Right ventricle myocardium inferior (tissue), 1 donor: ENCODE results near the gene NOL4L. TPM values are rescaled to one million over a fixed set of nuclear protein-coding genes. Genes with fewer than 3 reads are reported as not detected.

Source experiments
- ATAC-seq: fragments of 200-7000 bp; cut with Tn5 transposase; one replicate; pipeline ENCODE4 v1.9.1; 2020; ENCODE audit warnings: mild to moderate bottlenecking, moderate library complexity
- DNase-seq: peaks from one replicate; pipeline ENCODE4 v3.0.0; 2021; ENCODE audit errors: missing footprints
- intact Hi-C: fragments of 100-400 bp; cut with DNase I; formaldehyde crosslinking; loops from one replicate; pipeline ENCODE4 v1.11.0; 2022
- total RNA-seq: library from RNA; stranded (reverse); fragmentation: NEBNext Ultra II Directional; extraction: Animal tissue kit (Norgen Biotek cat#: 25700); gene quantifications from one replicate; pipeline ENCODE4 v1.2.1, GENCODE V29; 2021
- donor health status: DM: no; HTN: yes; CAD: no; lungs with severe emphysema.

Gene NOL4L
- total RNA-seq, 1 donor from 2014 or later = 4.3 TPM

- DNase-seq = no peak
- intact Hi-C loops = no loop called here
- peak; percentile 71 for ATAC-seq
These were observed 48.9 kb downstream of the NOL4L start for GRCh38 chr20:32535953-32536823.

GRCh38 chr20:32535316-32535952 is 49.7 kb downstream of the NOL4L start:
- DNase-seq (no peak), ATAC-seq (peak; percentile 6)
- intact Hi-C loops = no loop called here

- intact Hi-C loops = no loop called here
- no peak for ATAC-seq
- DNase-seq = no peak
These were observed 50.4 kb downstream of the NOL4L start for GRCh38 chr20:32534661-32535240.

GRCh38 chr20:32533732-32534131 is 51.4 kb downstream of the NOL4L start:
- ATAC-seq = no peak
- intact Hi-C loops = no loop called here
- DNase-seq = no peak

DNA sequence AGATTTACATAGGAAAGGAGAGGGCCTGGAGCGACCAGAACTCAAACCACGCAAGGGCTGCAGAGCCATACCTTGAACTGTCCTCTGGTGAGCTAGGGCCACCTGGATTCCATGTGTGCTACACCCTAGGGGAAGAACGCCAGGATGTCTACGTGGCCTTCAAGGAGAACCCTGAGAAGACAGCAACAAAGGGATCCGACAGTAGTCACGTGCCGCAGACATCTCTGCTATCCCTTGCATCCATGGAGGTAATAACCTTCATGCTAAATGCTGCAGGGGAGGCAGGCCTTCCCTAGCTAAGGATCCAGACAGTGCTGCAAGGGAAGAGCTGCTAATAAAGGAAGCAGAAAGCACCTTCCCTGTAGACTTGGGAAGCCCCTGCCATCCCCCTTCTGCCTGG is 52.9 kb downstream of the NOL4L start:
- intact Hi-C loops = no loop called here
- DNase-seq = no peak
- ATAC-seq = no peak

DNA sequence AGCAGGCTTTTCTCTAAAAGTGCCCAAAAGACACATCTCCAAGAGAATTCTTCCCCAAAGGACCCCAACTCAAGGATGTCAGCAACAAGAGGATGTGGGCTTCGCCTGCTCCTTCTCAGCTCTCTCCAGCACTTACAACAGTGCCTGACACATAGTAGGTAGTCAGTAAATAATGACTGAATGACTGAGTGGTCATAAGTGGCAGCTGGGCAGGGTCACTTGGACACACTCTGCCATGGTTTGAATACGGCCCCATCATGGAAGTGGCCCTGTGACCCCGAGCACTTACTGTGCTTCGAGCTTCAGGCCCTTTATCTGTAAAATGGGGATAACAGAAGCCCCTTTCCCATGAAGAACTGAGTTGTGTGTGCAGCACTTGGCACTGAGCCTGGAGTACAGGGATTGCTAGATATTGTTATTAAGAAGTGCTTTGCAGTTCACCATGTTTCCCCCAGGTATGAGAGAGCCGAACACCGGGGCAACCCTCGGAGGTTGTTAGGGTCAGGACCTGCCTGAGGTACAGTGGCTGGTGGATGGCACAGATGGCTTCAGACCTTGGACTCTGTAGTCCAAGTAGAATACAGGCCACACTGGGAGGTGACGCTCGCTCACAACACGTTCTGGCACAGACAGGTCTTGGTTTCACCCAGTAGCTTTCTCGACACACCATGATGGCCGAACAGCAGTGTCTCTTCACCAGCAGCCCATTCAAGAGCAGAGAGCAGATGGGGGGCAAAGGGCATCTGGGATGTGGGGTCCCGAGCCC is 56.0 kb downstream of the NOL4L start:
- intact Hi-C loops = loop anchor here (5.0 kb wide), 1 partner anchor 53 kb away; no protein-coding TSS in a partner anchor
- DNase-seq (no peak), ATAC-seq (no peak)

DNA sequence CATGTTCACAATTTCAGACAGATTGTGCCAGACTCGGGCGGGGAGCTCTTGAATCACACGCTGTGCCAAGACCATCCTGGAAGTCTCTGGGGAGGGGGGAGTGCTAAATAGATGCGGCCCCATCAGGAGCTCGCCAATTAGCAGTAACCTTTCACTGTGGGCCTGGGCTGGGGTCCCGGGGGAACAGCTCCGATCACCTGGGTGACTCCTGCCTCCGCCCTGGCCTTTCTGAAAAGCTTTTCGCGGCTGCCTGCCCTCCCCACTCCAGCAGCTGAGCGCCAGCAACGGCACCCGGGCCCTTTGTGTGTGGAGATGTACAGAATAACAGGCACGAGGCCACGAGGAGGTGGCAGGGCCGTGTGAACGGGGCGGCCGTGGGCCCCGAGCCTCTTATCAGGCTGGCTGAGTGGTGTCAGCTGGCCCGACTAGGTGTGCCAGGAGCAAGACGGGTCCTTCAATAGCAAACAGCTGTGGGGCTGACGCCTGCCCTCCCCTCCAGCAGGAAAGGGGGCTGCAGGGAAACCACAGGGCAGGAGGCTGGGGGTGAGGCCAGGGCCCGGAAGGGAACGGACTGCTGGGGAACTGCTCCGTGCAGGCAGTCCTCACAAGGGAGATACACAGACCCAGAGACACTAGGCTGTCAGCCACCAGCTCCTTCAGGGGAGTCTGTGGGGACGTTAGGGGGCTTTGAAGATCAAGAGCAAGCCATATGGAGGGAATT is 56.8 kb downstream of the NOL4L start:
- intact Hi-C loops = loop anchor here (5.0 kb wide), 1 partner anchor 54 kb away; no protein-coding TSS in a partner anchor
- DNase-seq (peak; percentile 85), ATAC-seq (peak; percentile 84)

- ATAC-seq (no peak), DNase-seq (no peak)
- intact Hi-C loops = loop anchor here (5.0 kb wide), 1 partner anchor 55 kb away; no protein-coding TSS in a partner anchor
These were observed 57.6 kb downstream of the NOL4L start for GRCh38 chr20:32527447-32528055.

DNA sequence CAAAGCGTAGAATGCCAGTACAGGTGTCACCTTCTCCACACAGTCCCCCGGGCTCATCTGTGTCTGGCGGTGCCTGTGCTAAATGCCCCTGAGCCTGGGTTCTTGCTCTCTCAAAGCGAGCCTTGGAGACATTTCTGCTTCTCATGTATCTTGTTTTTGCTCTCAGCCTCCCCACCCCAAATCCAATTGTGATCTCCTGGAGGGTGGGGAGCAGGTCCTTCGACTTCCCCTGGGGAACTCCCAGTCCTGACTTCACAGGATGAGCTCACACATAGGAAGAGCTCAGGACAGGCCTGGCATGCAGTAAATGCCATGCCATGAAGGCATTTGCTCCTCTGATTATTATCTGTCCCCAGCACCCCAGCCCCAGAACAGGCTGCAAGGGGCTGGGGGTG is 58.1 kb downstream of the NOL4L start:
- intact Hi-C loops = loop anchor here (5.0 kb wide), 1 partner anchor 55 kb away; no protein-coding TSS in a partner anchor
- ATAC-seq (no peak), DNase-seq (no peak)

- intact Hi-C loops = loop anchor here (5.0 kb wide), 1 partner anchor 56 kb away; no protein-coding TSS in a partner anchor
- ATAC-seq = no peak
- DNase-seq = no peak
These were observed 58.6 kb downstream of the NOL4L start for GRCh38 chr20:32526541-32526940.

DNA sequence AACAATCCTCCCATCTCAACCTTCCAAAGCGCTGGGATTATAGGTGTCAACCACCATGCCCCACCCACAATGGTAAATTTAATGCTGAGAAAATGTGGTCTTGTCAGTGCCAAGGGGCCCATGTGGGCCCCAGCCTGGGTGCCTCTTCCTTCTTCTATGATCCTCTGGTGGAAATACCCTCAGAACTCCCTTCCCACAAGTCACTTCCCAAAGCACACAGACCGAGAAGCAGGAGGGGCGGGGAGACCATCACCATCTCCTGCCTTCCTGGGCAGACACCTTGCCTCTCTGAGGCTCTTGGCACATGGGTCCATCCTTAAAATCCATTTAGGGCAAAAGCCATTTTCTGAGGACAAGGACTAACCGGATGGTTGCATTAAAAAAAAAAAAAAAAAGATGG is 59.0 kb downstream of the NOL4L start:
- DNase-seq = no peak
- intact Hi-C loops = loop anchor here (5.0 kb wide), 1 partner anchor 56 kb away; no protein-coding TSS in a partner anchor
- no peak for ATAC-seq

DNA sequence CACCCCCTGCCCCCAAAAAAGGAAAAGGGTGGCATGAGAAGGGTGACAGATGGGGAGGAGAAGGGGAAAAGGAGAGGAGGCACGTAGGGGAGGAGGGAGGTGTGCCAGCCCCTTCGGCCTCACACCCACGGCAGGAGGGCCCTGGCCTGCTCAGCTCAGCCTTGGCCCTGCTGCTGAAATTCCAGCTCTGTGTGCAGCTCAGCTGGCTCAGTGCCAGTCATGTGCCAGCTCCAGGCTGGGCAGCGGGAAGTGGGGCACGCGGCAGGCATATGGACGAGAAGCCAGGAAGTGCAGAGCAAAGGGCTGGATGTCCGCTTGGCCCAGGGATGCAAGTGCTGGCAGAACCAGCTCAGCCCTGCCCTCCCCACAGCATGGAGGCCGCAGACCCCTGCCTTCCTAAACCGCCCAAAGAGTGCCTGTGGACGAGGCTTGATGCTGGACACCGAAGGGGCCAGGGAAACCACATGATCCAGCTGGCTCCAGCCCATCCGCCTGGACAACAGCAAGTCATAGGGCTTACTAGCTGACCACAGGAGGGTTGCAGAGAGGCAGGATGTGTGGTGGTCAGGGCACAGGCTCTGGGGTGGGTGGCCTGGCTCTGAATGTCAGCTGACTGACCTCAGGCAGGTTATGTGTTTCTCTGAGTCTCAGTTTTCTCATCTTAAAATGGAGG is 60.2 kb downstream of the NOL4L start:
- DNase-seq (peak; percentile 88), ATAC-seq (peak; percentile 74)
- intact Hi-C loops = loop anchor here (5.0 kb wide), 1 partner anchor 57 kb away; no protein-coding TSS in a partner anchor

DNA sequence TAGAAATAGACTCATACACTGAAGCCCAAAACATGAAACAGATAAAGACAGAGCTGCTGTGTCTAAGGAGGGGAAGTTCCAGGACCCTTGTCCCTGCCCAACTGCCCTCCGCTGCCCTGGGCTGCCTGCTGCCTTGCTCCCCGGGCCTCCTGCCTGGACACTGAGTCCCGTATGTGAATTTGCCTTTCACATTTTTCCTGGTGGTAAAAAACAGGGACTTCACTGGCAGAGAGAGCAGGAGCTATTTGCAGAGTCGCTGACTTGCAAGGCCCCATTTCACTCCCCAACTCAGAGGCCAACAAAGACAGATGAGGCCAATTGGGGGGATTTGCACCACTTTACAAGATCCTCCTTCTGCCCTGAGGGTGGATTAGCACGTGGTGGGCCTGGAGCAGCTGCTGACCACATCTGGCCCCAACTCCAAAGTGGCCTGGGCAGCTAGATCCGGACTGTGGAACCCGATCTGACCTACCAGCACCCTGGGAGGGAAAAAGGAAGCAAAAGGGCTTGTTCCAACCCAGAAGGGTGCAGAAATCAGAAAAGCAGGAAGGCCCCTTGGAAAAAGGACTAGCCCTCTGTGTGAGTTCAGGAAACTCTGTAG is 61.4 kb downstream of the NOL4L start:
- intact Hi-C loops = no loop called here
- DNase-seq = no peak
- no peak for ATAC-seq

- intact Hi-C loops = no loop called here
- ATAC-seq (no peak), DNase-seq (no peak)
These were observed 62.1 kb downstream of the NOL4L start for GRCh38 chr20:32522776-32523612.

DNA sequence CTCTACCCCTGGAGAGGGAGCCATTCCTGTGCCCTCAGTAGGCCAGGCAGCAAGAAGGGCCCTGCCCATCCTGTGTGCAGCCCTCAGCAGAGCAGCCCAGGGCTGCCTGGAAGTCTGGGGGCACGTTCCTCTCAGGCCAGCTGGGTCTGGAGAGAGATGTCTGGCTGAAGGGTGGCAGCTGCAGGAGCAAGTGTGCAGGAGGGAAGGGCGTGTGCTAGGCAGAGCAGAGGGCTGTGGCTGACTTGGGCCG is 62.7 kb downstream of the NOL4L start:
- intact Hi-C loops = no loop called here
- DNase-seq (no peak), ATAC-seq (no peak)

DNA sequence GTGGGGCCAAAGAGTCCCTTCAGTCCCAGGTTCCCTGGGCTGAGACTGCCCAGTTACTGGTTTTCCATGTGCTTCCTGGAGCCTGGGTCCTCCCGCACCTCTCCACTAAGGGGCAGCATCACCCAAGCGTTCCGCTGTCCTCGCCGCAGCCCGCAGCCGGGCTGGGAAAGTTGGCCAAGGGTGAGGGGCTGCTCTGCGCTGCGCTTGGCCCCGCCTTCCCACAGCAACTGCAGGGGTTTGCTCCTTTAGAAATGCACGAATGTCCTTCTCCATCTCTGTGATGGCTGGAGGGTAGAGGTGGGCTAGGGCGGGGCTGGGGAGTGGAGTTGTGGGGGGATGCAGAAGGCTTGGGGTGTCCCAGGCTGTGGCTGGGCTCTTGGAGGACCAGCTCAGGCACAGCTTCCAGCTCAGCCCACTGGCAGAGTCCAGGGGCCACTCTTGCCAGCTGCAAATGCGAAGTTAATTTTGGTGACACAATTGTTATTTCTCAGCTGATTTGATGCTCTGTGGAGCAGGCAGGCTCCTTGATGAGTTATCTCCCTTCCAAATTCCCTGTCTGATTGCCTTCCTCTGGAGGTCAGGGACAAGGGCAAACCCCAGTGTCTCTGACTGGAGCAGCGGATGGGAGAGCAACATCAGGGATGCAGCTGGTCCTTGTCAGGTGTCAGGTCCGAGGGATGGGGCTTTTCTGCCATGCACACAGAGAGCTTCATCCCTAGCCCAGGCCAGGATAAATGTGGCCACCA is 63.2 kb downstream of the NOL4L start:
- DNase-seq = no peak
- ATAC-seq = peak; percentile 76
- intact Hi-C loops = loop anchor here (1.0 kb wide), 1 partner anchor 131 kb away; no protein-coding TSS in a partner anchor
